ENCODE results near the gene SPATA18. TPM values are rescaled to one million over a fixed set of nuclear protein-coding genes. Genes with fewer than 3 reads are reported as not detected.

Gene SPATA18
- 10 to 100 TPM in 1 of 3 donors, 1 to 10 TPM in 2; 8.8 to 11.0 (median 9.6) TPM for total RNA-seq

GRCh38 chr4:52051213-52051614, at the start of gene SPATA18:
Gene SPATA18 (plus strand): TSS chr4:52051304. CDS start chr4:52051705, 401 bp downstream.
- Histone ChIP-seq H3K27me3 (no peaks in the 10 kb centered on the region), H3K27ac (peak within 1 kb of the TSS; percentile 87 to 90), H3K4me1 (no peaks in the 10 kb centered on the region)

GRCh38 chr4:52001616-52002015, 49.5 kb upstream of the SPATA18 start:
- no peak for DNase-seq (ENCODE audit: low spot score in 2 of 2)
- H3K4me1 ChIP-seq = no peaks in the 10 kb centered on the region
- H3K27ac ChIP-seq = no peak overlapping the region
- no peaks in the 10 kb centered on the region for H3K27me3 ChIP-seq
- H3K4me3 ChIP-seq = no peak overlapping the region
- intact Hi-C loops (cut with DNase I; ENCODE audit: low total_unique reads) = no loop called here
- TF ChIP-seq CTCF (IDR thresholded peaks at IDR 0.05) = no peak
- no peak for TF ChIP-seq POLR2A (IDR thresholded peaks at IDR 0.05)
- TF ChIP-seq POLR2AphosphoS5 (IDR thresholded peaks at IDR 0.05) = no peak
- H3K36me3 ChIP-seq = no peaks in the 10 kb centered on the region
- no peaks in the 10 kb centered on the region for H3K9me3 ChIP-seq

More at GRCh38 chr4:52051213-52051614, at the start of gene SPATA18:
- TF ChIP-seq POLR2A (IDR thresholded peaks at IDR 0.05) (no peak), POLR2AphosphoS5 (IDR thresholded peaks at IDR 0.05) (no peak), CTCF (IDR thresholded peaks at IDR 0.05) (no peak)
- Histone ChIP-seq H3K4me3 (peak within 1 kb of the TSS; percentile 47 to 74 (median 74)), H3K36me3 (no peaks in the 10 kb centered on the region), H3K9me3 (no peaks in the 10 kb centered on the region)
- intact Hi-C loops (cut with DNase I; ENCODE audit: low total_unique reads) = no loop called here
- peak; percentile 22 to 52 for DNase-seq (ENCODE audit: low spot score in 2 of 2)

- Histone ChIP-seq H3K4me3 (no peak overlapping the region), H3K4me1 (no peaks in the 10 kb centered on the region), H3K27me3 (no peaks in the 10 kb centered on the region), H3K27ac (no peak overlapping the region), H3K9me3 (no peaks in the 10 kb centered on the region), H3K36me3 (no peaks in the 10 kb centered on the region)
- TF ChIP-seq CTCF (IDR thresholded peaks at IDR 0.05) = no peak
- TF ChIP-seq POLR2A (IDR thresholded peaks at IDR 0.05) = no peak
- no peak for TF ChIP-seq POLR2AphosphoS5 (IDR thresholded peaks at IDR 0.05)
- intact Hi-C loops (cut with DNase I; ENCODE audit: low total_unique reads) = no loop called here
- no peak for DNase-seq (ENCODE audit: low spot score in 2 of 2)
These were observed 46.7 kb upstream of the SPATA18 start for GRCh38 chr4:52004414-52004813.

- Histone ChIP-seq H3K4me3 (no peak overlapping the region), H3K27me3 (no peaks in the 10 kb centered on the region), H3K36me3 (no peaks in the 10 kb centered on the region), H3K27ac (no peak overlapping the region), H3K4me1 (no peaks in the 10 kb centered on the region), H3K9me3 (no peaks in the 10 kb centered on the region)
- intact Hi-C loops (cut with DNase I; ENCODE audit: low total_unique reads) = no loop called here
- no peak for TF ChIP-seq POLR2AphosphoS5 (IDR thresholded peaks at IDR 0.05)
- no peak for TF ChIP-seq CTCF (IDR thresholded peaks at IDR 0.05)
- no peak for TF ChIP-seq POLR2A (IDR thresholded peaks at IDR 0.05)
- no peak for DNase-seq (ENCODE audit: low spot score in 2 of 2)
These were observed 45.4 kb upstream of the SPATA18 start for GRCh38 chr4:52005604-52006273.

- Histone ChIP-seq H3K4me3 (no peak overlapping the region), H3K27ac (no peak overlapping the region), H3K27me3 (no peaks in the 10 kb centered on the region), H3K36me3 (no peaks in the 10 kb centered on the region), H3K9me3 (no peaks in the 10 kb centered on the region), H3K4me1 (no peaks in the 10 kb centered on the region)
- no peak for DNase-seq (ENCODE audit: low spot score in 2 of 2)
- no peak for TF ChIP-seq POLR2A (IDR thresholded peaks at IDR 0.05)
- TF ChIP-seq POLR2AphosphoS5 (IDR thresholded peaks at IDR 0.05) = no peak
- no peak for TF ChIP-seq CTCF (IDR thresholded peaks at IDR 0.05)
- intact Hi-C loops (cut with DNase I; ENCODE audit: low total_unique reads) = no loop called here
These were observed 44.2 kb upstream of the SPATA18 start for GRCh38 chr4:52006887-52007286.

Measured in breast epithelium (tissue), 4 donors.